T-helper 1 cell treated with Interleukin-12 subunit alpha and Interleukin-12 subunit beta and Interleukin-4 antibody, amounts not matched to agents 30 μg/mL and 1 μg/mL, for 36 hours (primary cell): ENCODE measurements around the gene ZNF280A.

Source experiments
- H3K27ac Mint-ChIP-seq: one replicate; pipeline ENCODE4 v1.8.0; 2021; ENCODE audit warnings: mild to moderate bottlenecking, mixed read lengths
- H3K27me3 Mint-ChIP-seq: one replicate; pipeline ENCODE4 v1.8.0; 2021; ENCODE audit warnings: low read depth, mixed read lengths
- H3K36me3 Mint-ChIP-seq: one replicate; pipeline ENCODE4 v1.8.0; 2021; ENCODE audit warnings: low read depth, mixed read lengths
- H3K4me1 Mint-ChIP-seq: one replicate; pipeline ENCODE4 v1.8.0; 2021; ENCODE audit warnings: low read depth, mixed read lengths
- H3K4me3 Mint-ChIP-seq: one replicate; pipeline ENCODE4 v1.8.0; 2021; ENCODE audit warnings: mild to moderate bottlenecking, moderate library complexity, mixed read lengths
- H3K9me3 Mint-ChIP-seq: one replicate; pipeline ENCODE4 v1.8.0; 2021; ENCODE audit warnings: mixed read lengths

ZNF280A gene

GRCh38 chr22:22550789-22551434, 30.8 kb upstream of the ZNF280A start:
- H3K27me3 Mint-ChIP-seq: peaks cover 14% of the 10 kb centered on the region
- H3K4me1 Mint-ChIP-seq: no peaks in the 10 kb centered on the region
- no peaks in the 10 kb centered on the region for H3K9me3 Mint-ChIP-seq
- H3K4me3 Mint-ChIP-seq: no peak overlapping the region
- H3K27ac Mint-ChIP-seq: no peak overlapping the region
- no peaks in the 10 kb centered on the region for H3K36me3 Mint-ChIP-seq

GRCh38 chr22:22548910-22549309, 28.8 kb upstream of the ZNF280A start:
- H3K4me3 Mint-ChIP-seq: no peak overlapping the region
- H3K4me1 Mint-ChIP-seq: no peaks in the 10 kb centered on the region
- H3K27me3 Mint-ChIP-seq: peaks cover 14% of the 10 kb centered on the region
- no peaks in the 10 kb centered on the region for H3K9me3 Mint-ChIP-seq
- no peak overlapping the region for H3K27ac Mint-ChIP-seq
- no peaks in the 10 kb centered on the region for H3K36me3 Mint-ChIP-seq

GRCh38 chr22:22548317-22548716, 28.2 kb upstream of the ZNF280A start:
- peaks cover 14% of the 10 kb centered on the region for H3K27me3 Mint-ChIP-seq

GRCh38 chr22:22547692-22548300, 27.7 kb upstream of the ZNF280A start:
- no peaks in the 10 kb centered on the region for H3K36me3 Mint-ChIP-seq
- H3K27ac Mint-ChIP-seq: no peak overlapping the region
- no peaks in the 10 kb centered on the region for H3K4me1 Mint-ChIP-seq

More at GRCh38 chr22:22548317-22548716, 28.2 kb upstream of the ZNF280A start:
- Mint-ChIP-seq H3K9me3 (no peaks in the 10 kb centered on the region), H3K4me1 (no peaks in the 10 kb centered on the region), H3K36me3 (no peaks in the 10 kb centered on the region), H3K4me3 (no peak overlapping the region), H3K27ac (no peak overlapping the region)

GRCh38 chr22:22547226-22547625, 27.2 kb upstream of the ZNF280A start:
- no peaks in the 10 kb centered on the region for H3K36me3 Mint-ChIP-seq
- no peak overlapping the region for H3K27ac Mint-ChIP-seq
- H3K9me3 Mint-ChIP-seq: no peaks in the 10 kb centered on the region
- H3K4me3 Mint-ChIP-seq: no peak overlapping the region
- H3K4me1 Mint-ChIP-seq: no peaks in the 10 kb centered on the region
- peaks cover 7% of the 10 kb centered on the region for H3K27me3 Mint-ChIP-seq

More at GRCh38 chr22:22547692-22548300, 27.7 kb upstream of the ZNF280A start:
- no peak overlapping the region for H3K4me3 Mint-ChIP-seq
- peaks cover 10% of the 10 kb centered on the region for H3K27me3 Mint-ChIP-seq
- H3K9me3 Mint-ChIP-seq: no peaks in the 10 kb centered on the region

GRCh38 chr22:22546490-22546889, 26.4 kb upstream of the ZNF280A start:
- Mint-ChIP-seq H3K9me3 (no peaks in the 10 kb centered on the region), H3K36me3 (no peaks in the 10 kb centered on the region), H3K27me3 (peaks cover 7% of the 10 kb centered on the region), H3K4me1 (no peaks in the 10 kb centered on the region), H3K4me3 (no peak overlapping the region), H3K27ac (no peak overlapping the region)

- peaks cover 5% of the 10 kb centered on the region for H3K27me3 Mint-ChIP-seq
- no peaks in the 10 kb centered on the region for H3K9me3 Mint-ChIP-seq
- no peaks in the 10 kb centered on the region for H3K36me3 Mint-ChIP-seq
- no peaks in the 10 kb centered on the region for H3K4me1 Mint-ChIP-seq
- no peak overlapping the region for H3K27ac Mint-ChIP-seq
- no peak overlapping the region for H3K4me3 Mint-ChIP-seq
Observed at GRCh38 chr22:22545084-22545483, 25.0 kb upstream of the ZNF280A start.

GRCh38 chr22:22538226-22538989, 18.3 kb upstream of the ZNF280A start:
- no peaks in the 10 kb centered on the region for H3K36me3 Mint-ChIP-seq
- no peak overlapping the region for H3K27ac Mint-ChIP-seq
- H3K9me3 Mint-ChIP-seq: no peaks in the 10 kb centered on the region
- H3K27me3 Mint-ChIP-seq: no peaks in the 10 kb centered on the region
- no peaks in the 10 kb centered on the region for H3K4me1 Mint-ChIP-seq
- H3K4me3 Mint-ChIP-seq: no peak overlapping the region

GRCh38 chr22:22536916-22537315, 16.8 kb upstream of the ZNF280A start:
- Mint-ChIP-seq H3K4me3 (no peak overlapping the region), H3K4me1 (no peaks in the 10 kb centered on the region), H3K36me3 (no peaks in the 10 kb centered on the region), H3K9me3 (no peaks in the 10 kb centered on the region), H3K27ac (no peak overlapping the region), H3K27me3 (no peaks in the 10 kb centered on the region)

- Mint-ChIP-seq H3K27me3 (no peaks in the 10 kb centered on the region), H3K4me1 (no peaks in the 10 kb centered on the region), H3K9me3 (no peaks in the 10 kb centered on the region), H3K36me3 (no peaks in the 10 kb centered on the region), H3K4me3 (no peak overlapping the region), H3K27ac (no peak overlapping the region)
Observed at GRCh38 chr22:22536515-22536914, 16.4 kb upstream of the ZNF280A start.

- Mint-ChIP-seq H3K27ac (no peak overlapping the region), H3K4me3 (no peak overlapping the region)
Observed at GRCh38 chr22:22535662-22536061, 15.6 kb upstream of the ZNF280A start.

GRCh38 chr22:22534604-22535415, 14.7 kb upstream of the ZNF280A start:
- Mint-ChIP-seq H3K4me3 (no peak overlapping the region), H3K27ac (no peak overlapping the region), H3K27me3 (no peaks in the 10 kb centered on the region), H3K36me3 (no peaks in the 10 kb centered on the region), H3K4me1 (no peaks in the 10 kb centered on the region), H3K9me3 (no peaks in the 10 kb centered on the region)

More at GRCh38 chr22:22535662-22536061, 15.6 kb upstream of the ZNF280A start:
- Mint-ChIP-seq H3K4me1 (no peaks in the 10 kb centered on the region), H3K9me3 (no peaks in the 10 kb centered on the region), H3K27me3 (no peaks in the 10 kb centered on the region), H3K36me3 (no peaks in the 10 kb centered on the region)

GRCh38 chr22:22533863-22534262, 13.8 kb upstream of the ZNF280A start:
- no peak overlapping the region for H3K27ac Mint-ChIP-seq
- no peaks in the 10 kb centered on the region for H3K9me3 Mint-ChIP-seq
- H3K4me3 Mint-ChIP-seq: no peak overlapping the region
- no peaks in the 10 kb centered on the region for H3K36me3 Mint-ChIP-seq
- H3K27me3 Mint-ChIP-seq: peaks cover 4% of the 10 kb centered on the region
- H3K4me1 Mint-ChIP-seq: no peaks in the 10 kb centered on the region

- Mint-ChIP-seq H3K9me3 (no peaks in the 10 kb centered on the region), H3K4me1 (no peaks in the 10 kb centered on the region), H3K4me3 (no peak overlapping the region), H3K27ac (no peak overlapping the region), H3K36me3 (no peaks in the 10 kb centered on the region), H3K27me3 (peaks cover 4% of the 10 kb centered on the region)
Observed at GRCh38 chr22:22533417-22533816, 13.3 kb upstream of the ZNF280A start.
